Globus pallidus (tissue), 1 donor: ENCODE measurements around the gene UBB.

Source experiments
- DNase-seq: peaks from one replicate; pipeline ENCODE4 v3.0.0-alpha.2; 2015; ENCODE audit warnings: low spot score

The UBB gene

DNA sequence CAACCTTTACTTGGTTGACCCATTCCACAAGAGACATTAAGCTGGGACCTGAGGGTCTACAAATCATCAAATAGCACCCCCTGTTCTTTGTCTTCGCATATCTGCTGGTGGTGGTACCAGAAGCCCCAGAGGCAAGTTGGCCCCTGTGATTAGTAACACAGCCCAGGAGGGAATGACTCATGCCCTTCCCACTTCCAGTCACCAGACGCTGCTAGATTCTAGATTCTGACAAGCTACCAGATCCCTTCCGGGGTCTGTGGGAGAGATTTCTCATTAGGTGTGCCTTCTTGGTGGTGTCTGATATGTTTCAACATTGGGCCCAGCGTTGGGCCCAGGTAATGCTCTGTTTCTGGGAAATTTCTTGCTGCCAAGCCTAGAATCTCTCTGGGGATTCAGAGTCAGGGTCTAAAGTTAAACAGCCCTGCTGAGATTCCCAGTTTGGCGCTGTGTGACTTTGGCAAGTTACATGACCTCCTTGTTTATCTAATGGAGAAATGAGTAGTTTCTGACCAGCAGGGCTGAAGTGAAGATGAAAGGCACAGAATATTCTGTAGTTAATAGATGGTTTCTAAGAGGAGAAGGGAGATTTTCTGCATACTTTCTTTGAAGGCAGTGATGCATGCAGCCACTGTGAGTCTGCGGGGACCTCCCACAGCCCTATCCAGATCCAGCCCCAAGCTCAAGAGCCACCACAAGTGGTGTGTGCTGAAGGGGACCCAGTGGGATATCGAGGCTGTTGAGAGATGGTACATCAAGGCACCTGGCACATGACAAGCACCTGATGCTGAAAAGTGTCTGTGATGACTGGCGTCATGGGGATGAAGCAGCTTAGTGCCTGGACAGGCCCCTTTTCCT lies 38.4 kb downstream of the UBB start:
- no peak for DNase-seq

DNA sequence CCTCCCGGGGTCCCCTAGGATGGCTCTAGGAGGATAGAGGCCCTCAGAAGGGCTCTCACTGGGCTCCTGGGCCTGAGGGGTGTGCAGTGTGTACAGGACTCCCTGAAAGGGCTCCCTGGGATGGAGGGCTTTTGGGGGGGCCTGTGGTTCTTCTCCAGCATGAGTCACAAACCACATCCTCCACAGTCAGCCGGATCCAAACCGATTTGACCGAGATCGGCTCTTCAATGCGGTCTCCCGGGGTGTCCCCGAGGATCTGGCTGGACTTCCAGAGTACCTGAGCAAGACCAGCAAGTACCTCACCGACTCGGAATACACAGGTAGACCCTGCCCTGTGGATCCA lies 39.0 kb downstream of the UBB start:
- DNase-seq = no peak

GRCh38 chr17:16422416-16422815 lies 41.5 kb downstream of the UBB start:
- no peak for DNase-seq

- no peak for DNase-seq
Measured at GRCh38 chr17:16423226-16423872, 42.5 kb downstream of the UBB start.

DNA sequence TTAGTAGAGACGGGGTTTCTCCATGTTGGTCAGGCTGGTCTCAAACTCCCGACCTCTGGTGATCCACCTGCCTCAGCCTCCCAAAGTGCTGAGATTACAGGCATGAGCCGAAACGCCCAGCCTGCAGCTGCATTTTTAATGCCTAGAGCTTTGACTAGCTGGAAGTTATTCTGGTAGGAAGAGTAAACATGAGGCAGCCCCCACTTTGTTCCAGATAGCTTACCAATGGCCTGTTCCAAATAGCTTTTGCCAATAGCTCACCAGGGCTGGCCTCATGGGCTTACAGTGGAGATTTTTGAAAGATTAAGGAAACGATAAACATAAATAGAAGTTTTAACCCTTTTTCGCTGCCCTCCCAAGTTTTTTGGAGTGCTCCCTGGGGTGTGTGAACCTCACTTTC lies 44.3 kb downstream of the UBB start:
- DNase-seq = no peak

DNA sequence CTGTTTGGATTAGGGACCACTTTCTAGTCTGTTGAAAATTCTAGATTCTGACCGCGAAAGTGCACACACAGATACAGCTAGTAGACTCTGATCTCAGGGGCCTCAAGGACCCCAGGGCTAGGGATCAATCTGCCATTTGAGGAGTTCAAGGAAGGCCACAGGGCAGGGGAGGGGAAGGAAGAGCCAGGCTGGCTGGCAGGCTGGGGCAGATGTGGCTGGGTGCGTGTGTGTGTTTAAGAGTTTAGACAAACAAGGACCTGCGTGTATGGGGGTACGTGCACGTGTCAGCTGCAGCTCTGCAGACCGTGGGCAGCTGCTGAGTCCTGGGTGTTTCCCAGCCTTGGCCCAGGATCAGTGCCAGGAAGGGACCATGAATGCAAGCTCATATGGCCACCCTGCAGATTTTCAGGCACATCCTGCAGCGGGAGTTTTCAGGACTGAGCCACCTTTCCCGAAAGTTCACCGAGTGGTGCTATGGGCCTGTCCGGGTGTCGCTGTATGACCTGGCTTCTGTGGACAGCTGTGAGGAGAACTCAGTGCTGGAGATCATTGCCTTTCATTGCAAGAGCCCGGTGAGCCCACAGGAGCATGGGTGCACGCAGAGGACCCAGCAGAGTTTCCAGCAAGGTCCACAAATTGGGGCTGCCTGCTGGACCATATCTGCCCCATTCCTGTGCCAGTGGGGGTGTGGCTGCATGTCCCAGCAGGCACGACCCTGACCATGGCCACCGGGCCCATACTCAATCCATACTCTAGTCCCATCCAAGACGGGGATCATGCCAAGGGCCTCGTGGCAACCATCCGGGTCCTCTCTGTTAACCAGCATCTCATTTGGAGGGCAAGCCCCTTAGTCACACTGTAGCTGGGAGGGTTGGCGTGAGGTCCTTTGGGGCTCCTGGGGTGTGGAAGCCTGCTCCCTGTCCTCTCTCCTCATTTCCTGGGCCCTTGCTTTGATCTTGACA lies 45.1 kb downstream of the UBB start:
- no peak for DNase-seq

GRCh38 chr17:16427020-16427419 lies 46.1 kb downstream of the UBB start:
- DNase-seq = no peak

- DNase-seq = peak; percentile 63
Measured at GRCh38 chr17:16428098-16428882, 47.4 kb downstream of the UBB start.

GRCh38 chr17:16429083-16429482 lies 48.2 kb downstream of the UBB start:
- no peak for DNase-seq

DNA sequence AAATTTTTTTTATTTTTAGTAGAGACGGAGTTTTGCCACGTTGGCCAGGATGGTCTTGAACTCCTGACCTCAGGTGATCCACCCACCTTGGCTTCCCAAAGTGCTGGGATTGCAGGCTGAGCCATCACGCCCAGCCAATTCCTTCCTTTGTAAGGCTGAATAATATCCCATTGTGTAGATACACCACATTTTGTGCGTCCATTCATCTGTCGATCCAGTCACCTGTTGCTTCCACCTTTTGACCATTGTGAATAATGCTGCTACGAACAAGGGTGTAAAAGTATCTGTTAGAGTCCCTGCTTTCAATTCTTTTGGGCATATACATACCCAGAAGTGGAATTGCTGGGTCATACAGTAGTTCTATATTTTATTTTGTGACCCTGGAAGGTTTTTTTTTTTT lies 49.8 kb downstream of the UBB start:
- DNase-seq = no peak

GRCh38 chr17:16432017-16432416 lies 51.1 kb downstream of the UBB start:
- no peak for DNase-seq
